Nasal cavity respiratory epithelium epithelial cell of viscerocranial mucosa (primary cell): ENCODE data around the gene EFHD2. TPM values are rescaled to one million over a fixed set of nuclear protein-coding genes. Genes with fewer than 3 reads are reported as not detected.

ENCODE experiments used
- total RNA-seq: library from RNA; depleted of rRNA; stranded (reverse); fragments of >200 nt; gene quantifications from 2 replicates; pipeline ENCODE4 v1.2.3, GENCODE V29; 2014

The EFHD2 gene
- total RNA-seq, result 33.5 and 54.9 TPM in 2 replicates

DNA sequence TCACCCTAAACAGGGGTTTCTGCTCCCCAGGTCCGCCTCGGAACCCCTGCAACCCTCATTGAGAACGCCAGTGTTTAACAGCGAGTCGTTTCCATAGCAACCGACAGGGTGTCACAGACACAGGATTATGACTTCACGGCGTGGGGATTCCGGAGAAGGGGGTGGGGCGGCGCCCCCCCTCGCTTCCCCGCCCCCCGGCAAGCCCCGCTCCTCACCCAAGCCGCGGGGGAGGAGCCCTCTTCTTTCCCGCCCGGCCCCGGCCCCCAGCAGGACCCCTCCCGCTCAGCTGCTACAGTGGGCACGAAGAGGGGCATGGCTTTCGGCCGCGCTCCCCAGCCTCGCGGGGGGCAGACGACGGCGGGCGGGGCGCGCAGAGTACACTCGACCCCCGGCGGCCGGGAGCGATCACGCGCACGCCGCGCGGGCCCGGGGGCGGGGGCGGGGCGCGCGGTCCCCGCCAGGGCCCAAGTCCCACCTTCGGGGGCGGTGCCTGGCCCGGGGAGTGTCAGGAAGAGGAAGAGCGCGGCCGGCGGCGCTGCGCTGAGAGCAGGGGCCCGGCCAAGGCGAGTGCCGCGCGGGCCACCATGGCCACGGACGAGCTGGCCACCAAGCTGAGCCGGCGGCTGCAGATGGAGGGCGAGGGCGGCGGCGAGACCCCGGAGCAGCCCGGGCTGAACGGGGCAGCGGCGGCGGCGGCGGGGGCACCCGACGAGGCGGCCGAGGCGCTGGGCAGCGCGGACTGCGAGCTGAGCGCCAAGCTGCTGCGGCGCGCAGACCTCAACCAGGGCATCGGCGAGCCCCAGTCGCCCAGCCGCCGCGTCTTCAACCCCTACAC is at the start of gene EFHD2:
Gene EFHD2 (plus strand): TSS at position 501 of the 835 bp plus-strand sequence. CDS start 84 bp downstream, at position 585.

DNA sequence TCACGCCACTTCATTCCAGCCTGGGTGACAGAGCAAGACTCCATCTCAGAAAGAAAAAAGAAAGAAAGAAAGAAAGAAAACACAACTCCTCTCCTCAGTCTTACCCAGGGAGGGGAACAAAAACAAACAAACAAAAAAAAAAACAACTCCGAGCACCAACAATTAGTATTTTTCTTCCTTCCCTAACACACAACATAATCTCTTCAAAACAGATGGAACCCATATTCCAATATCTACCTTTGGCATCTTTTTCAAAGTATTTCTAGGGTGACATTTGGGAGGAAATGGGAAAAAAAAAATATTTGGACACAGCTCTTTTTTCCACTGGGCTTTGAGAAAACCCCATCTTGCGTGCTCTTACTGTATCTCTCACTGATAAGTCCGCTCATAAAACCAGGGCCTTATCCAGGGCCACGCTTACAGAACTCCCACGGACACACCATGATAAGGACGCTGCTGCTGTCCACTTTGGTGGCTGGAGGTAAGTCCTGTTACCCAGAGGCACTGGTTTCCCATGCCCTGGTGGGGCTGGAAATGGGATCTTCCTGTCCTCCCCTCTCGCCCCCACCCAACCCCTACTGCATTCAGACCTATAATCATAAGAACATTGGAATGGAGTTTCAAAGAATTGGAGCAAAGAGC is 46.7 kb downstream of the EFHD2 start, which contains the start of gene CELA2A:
Gene CELA2A (plus strand): TSS at position 420 of the 642 bp plus-strand sequence. CDS start 22 bp downstream, at position 442.

DNA sequence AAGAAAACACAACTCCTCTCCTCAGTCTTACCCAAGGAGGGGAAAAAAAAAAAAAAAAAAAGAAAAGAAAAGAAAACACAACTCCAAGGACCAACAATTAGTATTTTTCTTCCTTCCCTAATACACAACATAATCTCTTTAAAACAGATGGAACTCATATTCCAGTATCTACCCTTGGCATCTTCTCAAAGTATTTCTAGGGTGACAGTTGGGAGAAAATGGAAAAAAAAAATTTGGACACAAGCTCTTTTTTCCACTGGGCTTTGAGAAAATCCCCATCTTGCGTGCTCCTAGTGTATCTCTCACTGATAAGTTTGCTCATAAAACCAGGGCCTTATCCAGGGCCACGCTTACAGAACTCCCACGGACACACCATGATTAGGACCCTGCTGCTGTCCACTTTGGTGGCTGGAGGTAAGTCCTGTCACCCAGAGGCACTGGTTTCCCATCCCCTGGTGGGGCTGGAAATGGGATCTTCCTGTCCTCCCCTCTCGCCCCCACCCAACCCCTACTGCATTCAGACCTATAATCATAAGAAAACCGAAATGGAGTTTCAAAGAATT is 66.1 kb downstream of the EFHD2 start, which contains the start of gene CELA2B:
Gene CELA2B (plus strand): TSS at position 353 of the 563 bp plus-strand sequence. CDS start 22 bp downstream, at position 375.

Other genes with a start within 250 kb of the EFHD2 start
- gene FHAD1, start 162.7 kb upstream of the EFHD2 start, total RNA-seq, result 0.14 TPM in 1 of 2 replicates, not detected in the other
- under 0.01 TPM in 1 of 2 replicates, not detected in the other for gene CTRC, start 28.6 kb downstream of the EFHD2 start, total RNA-seq
- gene CELA2A, start 46.8 kb downstream of the EFHD2 start, total RNA-seq, result not detected in 2 replicates
- gene CELA2B, start 66.2 kb downstream of the EFHD2 start, total RNA-seq, result not detected in 2 replicates
- gene CASP9, start 114.3 kb downstream of the EFHD2 start, total RNA-seq, result 3.4 and 5.6 TPM in 2 replicates
- gene DNAJC16, start 117.0 kb downstream of the EFHD2 start, total RNA-seq, result 20.8 and 30.3 TPM in 2 replicates
- gene AGMAT, start 175.2 kb downstream of the EFHD2 start, total RNA-seq, result 0.93 and 1.4 TPM in 2 replicates
- gene DDI2, start 207.6 kb downstream of the EFHD2 start, total RNA-seq, result 12.6 and 45.5 TPM in 2 replicates